Measurements from ENCODE around the gene C16orf92. TPM values are rescaled to one million over a fixed set of nuclear protein-coding genes. Genes with fewer than 3 reads are reported as not detected.
"Not testable (repeated sequence)": the region's sequence is repeated elsewhere in the genome, so short reads cannot be mapped to it uniquely, and the experiment has no call there.

C16orf92 gene
- total RNA-seq, 1 experiment from 2014 or later, result not detected

GRCh38 chr16:30025156-30025555, 2.2 kb downstream of the C16orf92 start:
- no peak for DNase-seq (ENCODE audit: low read depth)

- no peak for DNase-seq (ENCODE audit: low read depth)
Measured at GRCh38 chr16:30025574-30025973, 2.6 kb downstream of the C16orf92 start.

- DNase-seq (ENCODE audit: low read depth), result no peak
Measured at GRCh38 chr16:30026449-30026848, 3.5 kb downstream of the C16orf92 start.

- no peak for DNase-seq (ENCODE audit: low read depth)
Measured at GRCh38 chr16:30027588-30028437, 4.8 kb downstream of the C16orf92 start.

GRCh38 chr16:30028438-30029076, 5.6 kb downstream of the C16orf92 start:
- DNase-seq (ENCODE audit: low read depth), result peak; percentile 39

GRCh38 chr16:30030011-30030685, 7.2 kb downstream of the C16orf92 start:
- no peak for DNase-seq (ENCODE audit: low read depth)

- DNase-seq (ENCODE audit: low read depth), result no peak
Measured at GRCh38 chr16:30030841-30031413, 7.9 kb downstream of the C16orf92 start, which contains the start of gene TLCD3B. TSS of gene TLCD3B (minus strand) at chr16:30031271. CDS start at chr16:30030527, 744 bp downstream.

GRCh38 chr16:30031477-30031918, 8.5 kb downstream of the C16orf92 start:
- DNase-seq (ENCODE audit: low read depth), result no peak

- peak; percentile 56 for DNase-seq (ENCODE audit: low read depth)
Measured at GRCh38 chr16:30032083-30032819, 9.3 kb downstream of the C16orf92 start.

- no peak for DNase-seq (ENCODE audit: low read depth)
Measured at GRCh38 chr16:30033270-30033669, 10.3 kb downstream of the C16orf92 start.

GRCh38 chr16:30040221-30040620, 17.2 kb downstream of the C16orf92 start:
- no peak for DNase-seq (ENCODE audit: low read depth)

- not testable (repeated sequence) for DNase-seq (ENCODE audit: low read depth)
Measured at GRCh38 chr16:30040690-30041089, 17.7 kb downstream of the C16orf92 start.

GRCh38 chr16:30041841-30042240, 18.8 kb downstream of the C16orf92 start:
- DNase-seq (ENCODE audit: low read depth), result peak; percentile 44

- no peak for DNase-seq (ENCODE audit: low read depth)
Measured at GRCh38 chr16:30046178-30046577, 23.2 kb downstream of the C16orf92 start.

- no peak for DNase-seq (ENCODE audit: low read depth)
Measured at GRCh38 chr16:30046588-30046987, 23.6 kb downstream of the C16orf92 start.

GRCh38 chr16:30049871-30050270, 26.9 kb downstream of the C16orf92 start:
- no peak for DNase-seq (ENCODE audit: low read depth)

GRCh38 chr16:30051518-30051917, 28.5 kb downstream of the C16orf92 start:
- peak; percentile 58 for DNase-seq (ENCODE audit: low read depth)

GRCh38 chr16:30052671-30053372, 29.8 kb downstream of the C16orf92 start:
- peak; percentile 89 for DNase-seq (ENCODE audit: low read depth)

GRCh38 chr16:30053376-30054015, 30.5 kb downstream of the C16orf92 start:
- DNase-seq (ENCODE audit: low read depth), result peak; percentile 46

GRCh38 chr16:30054451-30054850, 31.5 kb downstream of the C16orf92 start:
- no peak for DNase-seq (ENCODE audit: low read depth)

All from LHCN-M2 (cell line).